ENCODE results near the gene OPA1. TPM values are rescaled to one million over a fixed set of nuclear protein-coding genes. Genes with fewer than 3 reads are reported as not detected.

Gene OPA1
- total and polyA plus RNA-seq, 2 of the 8 experiments (the other 6 are each of a cell fraction or from before 2014, with no cell fraction given) = 20.3 to 109 TPM

DNA sequence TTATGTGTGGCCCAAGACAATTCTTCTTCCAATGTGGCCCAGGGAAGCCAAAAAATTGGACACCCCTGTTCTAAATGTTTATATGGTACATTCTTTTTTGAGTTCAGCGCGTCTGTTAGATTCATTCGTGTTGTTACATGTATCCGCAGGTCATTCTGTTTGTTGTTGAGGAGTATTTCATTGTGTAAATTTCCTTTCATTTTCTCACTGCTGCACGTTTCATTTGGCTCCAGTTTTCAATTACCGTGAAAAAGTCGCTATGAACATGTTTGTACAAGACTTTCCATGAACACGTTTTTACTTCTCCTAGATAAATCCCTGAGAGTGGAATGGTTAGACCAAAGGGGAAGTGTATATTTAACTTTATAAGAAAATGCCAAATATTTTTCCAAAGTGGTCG lies 7.5 kb upstream of the OPA1 start:
- Histone ChIP-seq H2BK20ac (ENCODE audit: low read length) (no peak overlapping the region), H3K4me3 (ENCODE audit: extremely low read depth in 1 of 4, insufficient read depth in 2 of 4, low read depth in 3 of 4, low read length in 4 of 4) (no peak overlapping the region), H4K20me1 (replicated peaks in 1 of 2; ENCODE audit: control insufficient read depth in 1 of 2, insufficient read depth in 2 of 2, low read length in 2 of 2) (no peaks in the 10 kb centered on the region), H3K27me3 (replicated peaks in 1 of 4; ENCODE audit: control insufficient read depth in 3 of 4, extremely low read depth in 1 of 4, insufficient read depth in 3 of 4, low read length in 3 of 4) (no peaks in the 10 kb centered on the region), H3K79me1 (ENCODE audit: low read depth, low read length) (no peaks in the 10 kb centered on the region), H3K4ac (replicated peaks; ENCODE audit: insufficient read length, low read depth, low read length) (no peak overlapping the region), H3K79me2 (ENCODE audit: control insufficient read depth in 1 of 2, insufficient read depth in 2 of 2, low read length in 2 of 2) (no peaks in the 10 kb centered on the region), H3K18ac (ENCODE audit: extremely low read depth, low read length) (no peak overlapping the region), H2AFZ (ENCODE audit: low read length) (no peak overlapping the region), H2BK5ac (ENCODE audit: low read depth, low read length) (no peak overlapping the region), H2AK5ac (ENCODE audit: low read depth, low read length) (no peak overlapping the region), H4K5ac (ENCODE audit: insufficient read length, low read depth, low read length) (no peak overlapping the region), H3K9me3 (ENCODE audit: insufficient read depth in 2 of 2, low read depth in 1 of 2, low read length in 1 of 2) (no peaks in the 10 kb centered on the region), H3K23ac (ENCODE audit: insufficient read length) (no peak overlapping the region), H3K4me2 (ENCODE audit: insufficient read depth in 1 of 2, low read depth in 2 of 2, low read length in 2 of 2) (no peak overlapping the region), H3K9ac (replicated peaks in 1 of 4; ENCODE audit: extremely low read depth in 1 of 4, low read depth in 3 of 4, low read length in 3 of 4) (no peak overlapping the region), H4K8ac (ENCODE audit: extremely low read depth, insufficient read depth, low read length) (no peak overlapping the region), H3K14ac (ENCODE audit: insufficient read length) (no peak overlapping the region), H3K56ac (replicated peaks; ENCODE audit: insufficient read length, low read depth, low read length) (no peak overlapping the region), H4K91ac (replicated peaks; ENCODE audit: insufficient read length, low read length) (no peak overlapping the region), H2BK120ac (replicated peaks; ENCODE audit: low read depth, low read length) (no peak overlapping the region), H3K36me3 (ENCODE audit: control insufficient read depth in 2 of 4, insufficient read depth in 4 of 4, low read length in 3 of 4) (no peaks in the 10 kb centered on the region), H2BK12ac (ENCODE audit: low read depth, low read length) (no peak overlapping the region), H3K27ac (ENCODE audit: low read depth, low read length) (no peak overlapping the region), H2BK15ac (ENCODE audit: low read length) (no peak overlapping the region), H3K4me1 (replicated peaks in 1 of 4; ENCODE audit: control insufficient read depth in 3 of 4, insufficient read depth in 4 of 4, low read length in 3 of 4) (no peaks in the 10 kb centered on the region), H3K23me2 (ENCODE audit: low read depth, low read length) (no peaks in the 10 kb centered on the region)
- FAIRE-seq (no peak), DNase-seq (ENCODE audit: low read depth in 1 of 2, low spot score in 2 of 2) (no peak)
- ChIA-PET POLR2A (ENCODE audit: partially characterized antibody) (no interaction called here), CTCF (ENCODE audit: partially characterized antibody) (no interaction called here)
- no peak for TF ChIP-seq EP300 (IDR thresholded peaks at IDR 0.05; ENCODE audit: borderline replicate concordance in 1 of 2, low read depth in 2 of 2, low read length in 2 of 2)
- 81% methylated on average over 9 of the region's 9 CpGs; no CpG with 5 or more reads in 1 of the 2 experiments for WGBS, 2 experiments (ENCODE audit: extremely low coverage in 1 of 2, insufficient coverage in 1 of 2, insufficient read length in 1 of 2, insufficient replicate concordance in 2 of 2, low coverage in 1 of 2, low lambda C conversion rate in 2 of 2, missing lambda C conversion rate in 1 of 2)

All from H1 (cell line).